Duodenal mucosa (tissue), 2 donors: ENCODE data around the gene TMOD2.
"Not testable (repeated sequence)": the region's sequence is repeated elsewhere in the genome, so short reads cannot be mapped to it uniquely, and the experiment has no call there.

ENCODE experiments used
- H3K27ac ChIP-seq: one replicate; pipeline ENCODE4 v1.7.0; 2013; ENCODE audit warnings: low read depth, low read length
- H3K27me3 ChIP-seq, 2 donors: one replicate each; pipeline ENCODE4 v1.7.0; 2013; ENCODE audit warnings: low read length in 2 of 2, control low read depth in 1 of 2; ENCODE audit not compliant: insufficient read depth in 2 of 2, control insufficient read depth in 1 of 2
- H3K36me3 ChIP-seq, 2 donors: one replicate each; pipeline ENCODE4 v1.7.0; 2013; ENCODE audit warnings: low read length in 2 of 2, control low read depth in 1 of 2; ENCODE audit not compliant: insufficient read depth in 2 of 2, control insufficient read depth in 1 of 2
- H3K4me1 ChIP-seq, 2 donors: one replicate each; pipeline ENCODE4 v1.7.0; 2013; ENCODE audit warnings: low read length in 2 of 2, control low read depth in 1 of 2; ENCODE audit not compliant: insufficient read depth in 2 of 2, control insufficient read depth in 1 of 2
- H3K4me3 ChIP-seq, 2 donors: one replicate each; pipeline ENCODE4 v1.7.0; 2013; ENCODE audit warnings: low read length in 2 of 2, low read depth in 1 of 2
- H3K9ac ChIP-seq, 2 donors: one replicate each; pipeline ENCODE4 v1.7.0; 2013; ENCODE audit warnings: low read length in 2 of 2, low read depth in 1 of 2
- H3K9me3 ChIP-seq, 2 donors: one replicate each; pipeline ENCODE4 v1.7.0; 2013; ENCODE audit warnings: low read length in 2 of 2, control low read depth in 1 of 2; ENCODE audit not compliant: control insufficient read depth in 1 of 2

TMOD2 gene

GRCh38 chr15:51771773-51772172 is 20.4 kb downstream of the TMOD2 start:
- Histone ChIP-seq H3K4me3 (no peak overlapping the region), H3K36me3 (peaks cover 0 to 4% of the 10 kb centered on the region in 2 donors), H3K9me3 (no peaks in the 10 kb centered on the region), H3K27ac (no peak overlapping the region), H3K9ac (no peak overlapping the region), H3K4me1 (peaks cover 9 to 15% of the 10 kb centered on the region in 2 donors), H3K27me3 (no peaks in the 10 kb centered on the region)

- H3K4me3 ChIP-seq, result no peak overlapping the region
- no peaks in the 10 kb centered on the region for H3K27me3 ChIP-seq
- no peak overlapping the region for H3K27ac ChIP-seq
- H3K9ac ChIP-seq, result no peak overlapping the region
- H3K36me3 ChIP-seq, result peaks cover 0 to 4% of the 10 kb centered on the region in 2 donors
- no peaks in the 10 kb centered on the region for H3K9me3 ChIP-seq
- H3K4me1 ChIP-seq, result peaks cover 3 to 9% of the 10 kb centered on the region in 2 donors
Measured at GRCh38 chr15:51774916-51775315, 23.5 kb downstream of the TMOD2 start.

- Histone ChIP-seq H3K27ac (no peak overlapping the region), H3K4me3 (no peak overlapping the region), H3K4me1 (peaks cover 3 to 9% of the 10 kb centered on the region in 2 donors), H3K9ac (no peak overlapping the region), H3K9me3 (no peaks in the 10 kb centered on the region), H3K27me3 (no peaks in the 10 kb centered on the region), H3K36me3 (peaks cover 0 to 4% of the 10 kb centered on the region in 2 donors)
Measured at GRCh38 chr15:51775967-51776816, 24.8 kb downstream of the TMOD2 start.

GRCh38 chr15:51776952-51777569 is 25.7 kb downstream of the TMOD2 start:
- H3K4me1 ChIP-seq, result peaks cover 3 to 9% of the 10 kb centered on the region in 2 donors
- H3K36me3 ChIP-seq, result peaks cover 3 to 4% of the 10 kb centered on the region in 2 donors
- no peaks in the 10 kb centered on the region for H3K9me3 ChIP-seq
- H3K27me3 ChIP-seq, result no peaks in the 10 kb centered on the region
- H3K27ac ChIP-seq, result no peak overlapping the region
- H3K4me3 ChIP-seq, result no peak overlapping the region
- no peak overlapping the region for H3K9ac ChIP-seq

- Histone ChIP-seq H3K4me1 (peaks cover 3 to 9% of the 10 kb centered on the region in 2 donors), H3K27ac (no peak overlapping the region), H3K27me3 (no peaks in the 10 kb centered on the region), H3K9ac (no peak overlapping the region), H3K9me3 (no peaks in the 10 kb centered on the region), H3K36me3 (peaks cover 2 to 7% of the 10 kb centered on the region in 2 donors), H3K4me3 (no peak overlapping the region)
Measured at GRCh38 chr15:51780636-51781035, 29.2 kb downstream of the TMOD2 start.

GRCh38 chr15:51781506-51781905 is 30.1 kb downstream of the TMOD2 start:
- Histone ChIP-seq H3K9me3 (no peaks in the 10 kb centered on the region), H3K27me3 (no peaks in the 10 kb centered on the region), H3K4me3 (no peak overlapping the region), H3K9ac (no peak overlapping the region), H3K36me3 (peaks cover 4 to 7% of the 10 kb centered on the region in 2 donors), H3K27ac (no peak overlapping the region), H3K4me1 (peaks cover 0 to 4% of the 10 kb centered on the region in 2 donors)

- peaks cover 4 to 7% of the 10 kb centered on the region in 2 donors for H3K36me3 ChIP-seq
- no peak overlapping the region for H3K27ac ChIP-seq
- H3K9me3 ChIP-seq, result no peaks in the 10 kb centered on the region
- no peaks in the 10 kb centered on the region for H3K27me3 ChIP-seq
- no peak overlapping the region for H3K9ac ChIP-seq
- no peaks in the 10 kb centered on the region for H3K4me1 ChIP-seq
- no peak overlapping the region for H3K4me3 ChIP-seq
Measured at GRCh38 chr15:51782357-51782896, 31.0 kb downstream of the TMOD2 start.

GRCh38 chr15:51783967-51784366 is 32.6 kb downstream of the TMOD2 start:
- Histone ChIP-seq H3K27me3 (no peaks in the 10 kb centered on the region), H3K36me3 (peaks cover 4 to 7% of the 10 kb centered on the region in 2 donors), H3K27ac (no peak overlapping the region), H3K4me3 (no peak overlapping the region), H3K9me3 (no peaks in the 10 kb centered on the region), H3K4me1 (no peaks in the 10 kb centered on the region), H3K9ac (no peak overlapping the region)

- H3K27ac ChIP-seq, H3K4me3 ChIP-seq, H3K9me3 ChIP-seq, H3K4me1 ChIP-seq, H3K27me3 ChIP-seq, H3K9ac ChIP-seq, H3K36me3 ChIP-seq: not testable (repeated sequence)
Measured at GRCh38 chr15:51787130-51787529, 35.7 kb downstream of the TMOD2 start.

- H3K27ac ChIP-seq, H3K9ac ChIP-seq, H3K4me3 ChIP-seq, H3K36me3 ChIP-seq, H3K9me3 ChIP-seq, H3K4me1 ChIP-seq, H3K27me3 ChIP-seq: not testable (repeated sequence)
Measured at GRCh38 chr15:51792474-51792873, 41.1 kb downstream of the TMOD2 start.
